ENCODE data around the gene PAQR5. TPM values are rescaled to one million over a fixed set of nuclear protein-coding genes. Genes with fewer than 3 reads are reported as not detected.
A peak's percentile ranks its signal among the peaks of the same experiment; 100 is the strongest.

Gene PAQR5
- total and polyA plus RNA-seq, 2 donors from 2014 or later: 32.7 to 51.3 TPM

- FAIRE-seq (no peak), DNase-seq (no peak)
- intact Hi-C loops (cut with DNase I): no loop called here
- Histone ChIP-seq H3K4me3 (ENCODE audit: low read length in 3 of 3) (no peak overlapping the region), H3K27me3 (ENCODE audit: control insufficient read depth, insufficient read depth, low read length) (no peaks in the 10 kb centered on the region), H3K27ac (ENCODE audit: low read depth in 2 of 2, low read length in 2 of 2) (no peak overlapping the region), H3K9ac (ENCODE audit: low read length in 3 of 3) (no peak overlapping the region), H3K9me3 (ENCODE audit: control insufficient read depth in 2 of 3, insufficient read depth in 1 of 3, low read length in 3 of 3) (no peaks in the 10 kb centered on the region), H3K4me1 (ENCODE audit: control insufficient read depth in 2 of 3, insufficient read depth in 2 of 3, low read depth in 1 of 3, low read length in 3 of 3) (peaks cover 0 to 15% (median 0%) of the 10 kb centered on the region in 3 donors), H3K36me3 (ENCODE audit: control insufficient read depth in 2 of 3, insufficient read depth in 3 of 3, low read length in 3 of 3) (peaks cover 0 to 4% (median 0%) of the 10 kb centered on the region in 3 donors)
- no peak for TF ChIP-seq CTCF (IDR thresholded peaks at IDR 0.05; ENCODE audit: borderline replicate concordance, extremely low read depth, insufficient read depth)
Measured at GRCh38 chr15:69271217-69271616, 27.5 kb upstream of the PAQR5 start.

- no peaks in the 10 kb centered on the region for H3K9me3 ChIP-seq (ENCODE audit: control insufficient read depth in 2 of 3, insufficient read depth in 1 of 3, low read length in 3 of 3)
- intact Hi-C loops (cut with DNase I): no loop called here
- no peaks in the 10 kb centered on the region for H3K27me3 ChIP-seq (ENCODE audit: control insufficient read depth, insufficient read depth, low read length)
- peaks cover 0 to 23% (median 0%) of the 10 kb centered on the region in 3 donors for H3K4me1 ChIP-seq (ENCODE audit: control insufficient read depth in 2 of 3, insufficient read depth in 2 of 3, low read depth in 1 of 3, low read length in 3 of 3)
- DNase-seq (peak in 2 of 5 donors; percentile 41 to 72), FAIRE-seq (no peak)
- H3K4me3 ChIP-seq (ENCODE audit: low read length in 3 of 3): no peak overlapping the region
- peaks cover 0 to 4% (median 0%) of the 10 kb centered on the region in 3 donors for H3K36me3 ChIP-seq (ENCODE audit: control insufficient read depth in 2 of 3, insufficient read depth in 3 of 3, low read length in 3 of 3)
- no peak overlapping the region for H3K9ac ChIP-seq (ENCODE audit: low read length in 3 of 3)
- no peak overlapping the region for H3K27ac ChIP-seq (ENCODE audit: low read depth in 2 of 2, low read length in 2 of 2)
- no peak for TF ChIP-seq CTCF (IDR thresholded peaks at IDR 0.05; ENCODE audit: borderline replicate concordance, extremely low read depth, insufficient read depth)
Measured at GRCh38 chr15:69272139-69272538, 26.6 kb upstream of the PAQR5 start.

- peaks cover 0 to 25% (median 0%) of the 10 kb centered on the region in 3 donors for H3K4me1 ChIP-seq (ENCODE audit: control insufficient read depth in 2 of 3, insufficient read depth in 2 of 3, low read depth in 1 of 3, low read length in 3 of 3)
- no peaks in the 10 kb centered on the region for H3K27me3 ChIP-seq (ENCODE audit: control insufficient read depth, insufficient read depth, low read length)
- TF ChIP-seq CTCF (IDR thresholded peaks at IDR 0.05; ENCODE audit: borderline replicate concordance, extremely low read depth, insufficient read depth): no peak
- peaks cover 0 to 4% (median 0%) of the 10 kb centered on the region in 3 donors for H3K36me3 ChIP-seq (ENCODE audit: control insufficient read depth in 2 of 3, insufficient read depth in 3 of 3, low read length in 3 of 3)
- no peak overlapping the region for H3K27ac ChIP-seq (ENCODE audit: low read depth in 2 of 2, low read length in 2 of 2)
- DNase-seq: no peak
- H3K4me3 ChIP-seq (ENCODE audit: low read length in 3 of 3): no peak overlapping the region
- no peak overlapping the region for H3K9ac ChIP-seq (ENCODE audit: low read length in 3 of 3)
- FAIRE-seq: no peak
- no peaks in the 10 kb centered on the region for H3K9me3 ChIP-seq (ENCODE audit: control insufficient read depth in 2 of 3, insufficient read depth in 1 of 3, low read length in 3 of 3)
- intact Hi-C loops (cut with DNase I): no loop called here
Measured at GRCh38 chr15:69272891-69273290, 25.8 kb upstream of the PAQR5 start.
